ENCODE data around the gene LENG1.
A peak's percentile ranks its signal among the peaks of the same experiment; 100 is the strongest.

The LENG1 gene

GRCh38 chr19:54191011-54191810 lies 31.7 kb upstream of the LENG1 start, which contains the start of gene TSEN34 (continued):
- no peak for TF ChIP-seq ZBTB49 (tag by site-specific recombination; IDR thresholded peaks at IDR 0.05; ENCODE audit: low read depth)
- TF ChIP-seq ZNF610 (tag by site-specific recombination; IDR thresholded peaks at IDR 0.05; ENCODE audit: borderline replicate concordance) = 0 out of 2 replicates have a peak, but pooled peaks have one; percentile 16
- peak; percentile 75; the same call in 1 of the 2 replicates for TF ChIP-seq ZNF76 (tag by site-specific recombination; IDR thresholded peaks at IDR 0.05; ENCODE audit: borderline replicate concordance, low read depth)
- TF ChIP-seq ZBTB6 (tag by site-specific recombination; IDR thresholded peaks at IDR 0.05) = peak; percentile 10; the same call in 1 of the 2 replicates
- TF ChIP-seq ZNF488 (tag by site-specific recombination; IDR thresholded peaks at IDR 0.05) = no peak
- no peak for TF ChIP-seq ZSCAN23 (tag by site-specific recombination; IDR thresholded peaks at IDR 0.05)
- no peak; the same call in 1 of the 2 replicates for TF ChIP-seq ZBTB8A (tag by site-specific recombination; IDR thresholded peaks at IDR 0.05)
- no peak for TF ChIP-seq ZNF211 (tag by site-specific recombination; IDR thresholded peaks at IDR 0.05; ENCODE audit: low read depth)
- TF ChIP-seq ZNF362 (tag by site-specific recombination; IDR thresholded peaks at IDR 0.05) = no peak
- TF ChIP-seq ZNF24 (tag by site-specific recombination; IDR thresholded peaks at IDR 0.05) = no peak
- no peak for TF ChIP-seq TCF7L2 (IDR thresholded peaks at IDR 0.05; ENCODE audit: borderline replicate concordance, low read depth, low read length)
- 0 out of 2 replicates have a peak, but pooled peaks have one; percentile 11 for TF ChIP-seq OSR2 (tag by site-specific recombination; IDR thresholded peaks at IDR 0.05)
- peak; percentile 85 for TF ChIP-seq ZNF561 (tag by site-specific recombination; IDR thresholded peaks at IDR 0.05; ENCODE audit: borderline replicate concordance)
- no peak; the same call in 1 of the 2 replicates for TF ChIP-seq ZBTB48 (tag by site-specific recombination; IDR thresholded peaks at IDR 0.05)
- TF ChIP-seq KLF10 (tag by site-specific recombination; IDR thresholded peaks at IDR 0.05) = peak; percentile 88
- TF ChIP-seq ZNF629 (tag by site-specific recombination; IDR thresholded peaks at IDR 0.05) = no peak
- peak; percentile 80 for TF ChIP-seq ZBTB20 (tag by site-specific recombination; IDR thresholded peaks at IDR 0.05)
- TF ChIP-seq EGR2 (tag by site-specific recombination; IDR thresholded peaks at IDR 0.05; ENCODE audit: low read depth) = peak; percentile 52; the same call in 1 of the 2 replicates
- no peak for TF ChIP-seq ZNF768 (tag by site-specific recombination; IDR thresholded peaks at IDR 0.05)
- no peak for TF ChIP-seq ZNF175 (tag by site-specific recombination; IDR thresholded peaks at IDR 0.05)

GRCh38 chr19:54190503-54191010 lies 31.0 kb upstream of the LENG1 start:
- H3K9me3 ChIP-seq (ENCODE audit: control insufficient read depth, insufficient read depth, low read depth, low read length) = no peaks in the 10 kb centered on the region
- H3K4me3 ChIP-seq (ENCODE audit: low read depth, low read length) = peak overlapping the region; percentile 64
- POLR2A ChIA-PET = interaction anchor here (0.5 to 6.4 kb wide), 10 partner anchors 10 to 273 kb away, joined by 3 to 241 read pairs (median 16); partner anchors contain the start of genes CNOT3, LENG1, LENG9 and PRPF31
- CTCF ChIA-PET = interaction anchor here (1.0 to 1.5 kb wide), 2 partner anchors 8 to 42 kb away, joined by 3 to 4 read pairs; no protein-coding TSS in a partner anchor
- peak overlapping the region; percentile 90 for H3K27ac ChIP-seq (ENCODE audit: extremely low read depth, low read depth, low read length)
- H3K4me1 ChIP-seq (ENCODE audit: control insufficient read depth, insufficient read depth, low read length) = peaks cover 14% of the 10 kb centered on the region
- H3K36me3 ChIP-seq (ENCODE audit: control insufficient read depth in 2 of 2, insufficient read depth in 1 of 2, low read length in 2 of 2) = peaks cover 32 to 44% of the 10 kb centered on the region in 2 experiments
- no peak for TF ChIP-seq ZBTB7A (tag by site-specific recombination; IDR thresholded peaks at IDR 0.05; ENCODE audit: low read depth)
- TF ChIP-seq ZNF175 (tag by site-specific recombination; IDR thresholded peaks at IDR 0.05) = no peak
- TF ChIP-seq GLI4 (tag by site-specific recombination; IDR thresholded peaks at IDR 0.05) = no peak
- TF ChIP-seq ZNF670 (tag by site-specific recombination; IDR thresholded peaks at IDR 0.05; ENCODE audit: low read depth) = no peak
- TF ChIP-seq GLIS1 (tag by site-specific recombination; IDR thresholded peaks at IDR 0.05) = peak; percentile 21; the same call in 1 of the 2 replicates
- no peak for TF ChIP-seq ZNF768 (tag by site-specific recombination; IDR thresholded peaks at IDR 0.05)
- TF ChIP-seq ZNF266 (tag by site-specific recombination; IDR thresholded peaks at IDR 0.05; ENCODE audit: low read depth) = no peak
- no peak for TF ChIP-seq ZNF596 (tag by site-specific recombination; IDR thresholded peaks at IDR 0.05)
- no peak for TF ChIP-seq ZNF658 (tag by site-specific recombination; IDR thresholded peaks at IDR 0.05)
- TF ChIP-seq MEIS1 (CRISPR knock-in tag; IDR thresholded peaks at IDR 0.05; ENCODE audit: borderline replicate concordance) = no peak
- no peak for TF ChIP-seq ZXDB (tag by site-specific recombination; IDR thresholded peaks at IDR 0.05)
- TF ChIP-seq ZNF133 (tag by site-specific recombination; IDR thresholded peaks at IDR 0.05) = no peak
